VCaP (cell line): Measurements from ENCODE around the gene SHANK1.
"Not testable (repeated sequence)": the region's sequence is repeated elsewhere in the genome, so short reads cannot be mapped to it uniquely, and the experiment has no call there.

Experiments
- H3K27ac ChIP-seq: fragments of 450-650 bp; 2 replicates; pipeline ENCODE4 v1.5.1; 2017
- TF ChIP-seq, protein P1 (sequence below): fragments of 450-650 bp; conservative IDR thresholded peaks from 2 replicates; pipeline ENCODE4 v1.5.1; 2017; ENCODE audit warnings: mild to moderate bottlenecking, moderate library complexity

The SHANK1 gene

GRCh38 chr19:50624949-50625600, 94.5 kb downstream of the SHANK1 start:
- TF ChIP-seq, protein P1, sequence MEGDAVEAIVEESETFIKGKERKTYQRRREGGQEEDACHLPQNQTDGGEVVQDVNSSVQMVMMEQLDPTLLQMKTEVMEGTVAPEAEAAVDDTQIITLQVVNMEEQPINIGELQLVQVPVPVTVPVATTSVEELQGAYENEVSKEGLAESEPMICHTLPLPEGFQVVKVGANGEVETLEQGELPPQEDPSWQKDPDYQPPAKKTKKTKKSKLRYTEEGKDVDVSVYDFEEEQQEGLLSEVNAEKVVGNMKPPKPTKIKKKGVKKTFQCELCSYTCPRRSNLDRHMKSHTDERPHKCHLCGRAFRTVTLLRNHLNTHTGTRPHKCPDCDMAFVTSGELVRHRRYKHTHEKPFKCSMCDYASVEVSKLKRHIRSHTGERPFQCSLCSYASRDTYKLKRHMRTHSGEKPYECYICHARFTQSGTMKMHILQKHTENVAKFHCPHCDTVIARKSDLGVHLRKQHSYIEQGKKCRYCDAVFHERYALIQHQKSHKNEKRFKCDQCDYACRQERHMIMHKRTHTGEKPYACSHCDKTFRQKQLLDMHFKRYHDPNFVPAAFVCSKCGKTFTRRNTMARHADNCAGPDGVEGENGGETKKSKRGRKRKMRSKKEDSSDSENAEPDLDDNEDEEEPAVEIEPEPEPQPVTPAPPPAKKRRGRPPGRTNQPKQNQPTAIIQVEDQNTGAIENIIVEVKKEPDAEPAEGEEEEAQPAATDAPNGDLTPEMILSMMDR = no peak
- H3K27ac ChIP-seq = no peak overlapping the region

GRCh38 chr19:50620394-50620906, 99.2 kb downstream of the SHANK1 start:
- not testable (repeated sequence) for H3K27ac ChIP-seq

DNA sequence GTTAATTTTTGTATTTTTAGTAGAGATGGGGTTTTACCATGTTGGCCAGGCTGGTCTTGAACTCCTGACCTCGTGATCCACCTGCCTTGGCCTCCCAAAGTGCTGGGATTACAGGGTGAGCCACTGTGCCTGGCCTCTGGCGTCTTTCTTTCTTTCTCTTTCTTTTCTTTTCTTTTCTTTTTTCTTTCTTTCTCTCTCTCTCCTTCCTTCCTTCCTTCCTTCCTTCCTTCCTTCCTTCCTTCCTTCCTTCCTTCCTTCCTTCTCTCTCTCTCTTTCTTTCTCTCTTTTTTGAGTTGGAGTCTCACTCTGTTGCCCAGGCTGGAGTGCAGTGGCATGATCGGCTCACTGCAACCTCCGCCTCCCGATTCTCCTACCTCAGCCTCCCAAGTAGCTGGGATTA, 100.4 kb downstream of the SHANK1 start:
- H3K27ac ChIP-seq = not testable (repeated sequence)

- H3K27ac ChIP-seq = not testable (repeated sequence)
These were observed 101.2 kb downstream of the SHANK1 start for GRCh38 chr19:50618379-50618778.

DNA sequence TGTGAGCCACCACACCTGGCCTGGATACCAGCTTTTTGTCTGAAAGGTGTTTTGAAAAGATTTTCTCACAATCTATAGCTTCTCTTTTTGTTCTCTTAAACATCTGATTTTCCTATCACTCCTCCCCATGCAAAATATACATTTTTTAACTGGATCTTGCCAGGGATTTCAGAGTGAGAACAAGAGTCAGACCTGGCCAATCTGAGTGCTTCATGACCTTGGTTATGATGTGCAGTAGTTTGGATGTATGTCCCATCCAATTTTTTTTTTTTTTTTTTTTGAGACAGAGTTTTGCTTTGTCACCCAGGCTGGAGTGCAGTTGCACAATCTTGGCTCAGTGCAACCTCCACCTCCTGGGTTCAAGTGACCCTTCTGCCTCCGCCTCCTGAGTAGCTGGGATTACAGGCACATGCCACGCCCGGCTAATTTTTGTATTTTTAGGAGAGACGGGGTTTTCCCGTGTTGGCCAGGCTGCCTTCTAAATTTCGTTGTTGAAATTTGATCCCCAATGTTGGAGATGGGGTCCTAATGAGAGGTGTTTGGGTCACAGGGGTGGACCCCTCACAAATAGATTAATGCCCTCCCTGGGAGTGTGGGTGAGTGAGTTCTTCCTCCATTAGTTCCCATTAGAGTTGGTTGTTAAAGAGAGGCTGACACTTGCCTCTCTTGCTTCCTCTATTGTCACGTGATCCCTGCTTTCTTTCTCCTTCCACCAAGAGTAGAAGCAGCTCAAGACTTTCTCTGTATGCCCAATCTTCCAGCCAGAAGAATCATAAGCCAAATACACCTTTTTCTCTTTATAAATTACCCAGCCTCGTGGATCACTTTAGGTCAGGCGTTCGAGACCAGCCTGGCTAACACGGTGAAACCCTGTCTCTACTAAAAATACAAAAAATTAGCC, 106.8 kb downstream of the SHANK1 start:
- H3K27ac ChIP-seq = not testable (repeated sequence)
